Measurements from ENCODE around the gene TXLNG. TPM values are rescaled to one million over a fixed set of nuclear protein-coding genes. Genes with fewer than 3 reads are reported as not detected.
A peak's percentile ranks its signal among the peaks of the same experiment; 100 is the strongest.

TXLNG gene
- total RNA-seq, 4 donors from 2014 or later: 6.4 to 14.9 (median 10.9) TPM

GRCh38 chrX:16827225-16827624, 41.0 kb downstream of the TXLNG start:
- H3K27me3 ChIP-seq: no peaks in the 10 kb centered on the region
- TF ChIP-seq, protein P1, sequence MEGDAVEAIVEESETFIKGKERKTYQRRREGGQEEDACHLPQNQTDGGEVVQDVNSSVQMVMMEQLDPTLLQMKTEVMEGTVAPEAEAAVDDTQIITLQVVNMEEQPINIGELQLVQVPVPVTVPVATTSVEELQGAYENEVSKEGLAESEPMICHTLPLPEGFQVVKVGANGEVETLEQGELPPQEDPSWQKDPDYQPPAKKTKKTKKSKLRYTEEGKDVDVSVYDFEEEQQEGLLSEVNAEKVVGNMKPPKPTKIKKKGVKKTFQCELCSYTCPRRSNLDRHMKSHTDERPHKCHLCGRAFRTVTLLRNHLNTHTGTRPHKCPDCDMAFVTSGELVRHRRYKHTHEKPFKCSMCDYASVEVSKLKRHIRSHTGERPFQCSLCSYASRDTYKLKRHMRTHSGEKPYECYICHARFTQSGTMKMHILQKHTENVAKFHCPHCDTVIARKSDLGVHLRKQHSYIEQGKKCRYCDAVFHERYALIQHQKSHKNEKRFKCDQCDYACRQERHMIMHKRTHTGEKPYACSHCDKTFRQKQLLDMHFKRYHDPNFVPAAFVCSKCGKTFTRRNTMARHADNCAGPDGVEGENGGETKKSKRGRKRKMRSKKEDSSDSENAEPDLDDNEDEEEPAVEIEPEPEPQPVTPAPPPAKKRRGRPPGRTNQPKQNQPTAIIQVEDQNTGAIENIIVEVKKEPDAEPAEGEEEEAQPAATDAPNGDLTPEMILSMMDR (IDR thresholded peaks at IDR 0.05): no peak
- TF ChIP-seq POLR2A (IDR thresholded peaks at IDR 0.05): no peak
- H3K36me3 ChIP-seq: peaks cover 0 to 41% (median 0%) of the 10 kb centered on the region in 3 donors
- H3K4me3 ChIP-seq: no peak overlapping the region
- H3K9me3 ChIP-seq: no peaks in the 10 kb centered on the region
- peak overlapping the region; percentile 19 to 77 (median 50) for H3K27ac ChIP-seq
- no peak for DNase-seq
- intact Hi-C loops (cut with DNase I): no loop called here
- WGBS, 2 donors: 33 to 63% methylated on average over 2 of the region's 2 CpGs
- peaks cover 0 to 27% (median 0%) of the 10 kb centered on the region in 3 donors for H3K4me1 ChIP-seq

- peak overlapping the region; percentile 49 to 77 (median 68) for H3K27ac ChIP-seq
- no peaks in the 10 kb centered on the region for H3K27me3 ChIP-seq
- DNase-seq: no peak
Measured at GRCh38 chrX:16828124-16828908, 42.0 kb downstream of the TXLNG start.

GRCh38 chrX:16832301-16832700, 46.0 kb downstream of the TXLNG start:
- H3K27ac ChIP-seq: no peak overlapping the region
- H3K4me3 ChIP-seq: no peak overlapping the region
- no peak for DNase-seq
- H3K4me1 ChIP-seq: peaks cover 0 to 16% (median 0%) of the 10 kb centered on the region in 3 donors
- 81 to 91% methylated on average over 4 to 5 of the region's 5 CpGs for WGBS, 2 donors
- no peaks in the 10 kb centered on the region for H3K9me3 ChIP-seq
- TF ChIP-seq POLR2A (IDR thresholded peaks at IDR 0.05): no peak
- TF ChIP-seq, protein P1 (IDR thresholded peaks at IDR 0.05): no peak
- no peaks in the 10 kb centered on the region for H3K27me3 ChIP-seq
- peaks cover 0 to 59% (median 0%) of the 10 kb centered on the region in 3 donors for H3K36me3 ChIP-seq
- intact Hi-C loops (cut with DNase I): no loop called here

More at GRCh38 chrX:16828124-16828908, 42.0 kb downstream of the TXLNG start:
- intact Hi-C loops (cut with DNase I): no loop called here
- H3K36me3 ChIP-seq: peaks cover 0 to 42% (median 0%) of the 10 kb centered on the region in 3 donors
- TF ChIP-seq POLR2A (IDR thresholded peaks at IDR 0.05): no peak
- TF ChIP-seq, protein P1 (IDR thresholded peaks at IDR 0.05): no peak
- no peak overlapping the region for H3K4me3 ChIP-seq
- H3K9me3 ChIP-seq: no peaks in the 10 kb centered on the region
- H3K4me1 ChIP-seq: peaks cover 0 to 27% (median 0%) of the 10 kb centered on the region in 3 donors
- 18 to 59% methylated on average over 5 to 6 of the region's 6 CpGs for WGBS, 2 donors

GRCh38 chrX:16834806-16835205, 48.5 kb downstream of the TXLNG start:
- Histone ChIP-seq H3K27ac (no peak overlapping the region), H3K36me3 (peaks cover 0 to 65% (median 0%) of the 10 kb centered on the region in 3 donors), H3K4me1 (peaks cover 0 to 15% (median 0%) of the 10 kb centered on the region in 3 donors), H3K9me3 (no peaks in the 10 kb centered on the region), H3K4me3 (no peak overlapping the region), H3K27me3 (no peaks in the 10 kb centered on the region)
- 86 to 90% methylated on average over 2 to 6 of the region's 6 CpGs for WGBS, 2 donors
- TF ChIP-seq, protein P1 (IDR thresholded peaks at IDR 0.05): no peak
- no peak for TF ChIP-seq POLR2A (IDR thresholded peaks at IDR 0.05)
- intact Hi-C loops (cut with DNase I): no loop called here
- DNase-seq: no peak

- no peak for DNase-seq
- Histone ChIP-seq H3K4me3 (no peak overlapping the region), H3K27me3 (no peaks in the 10 kb centered on the region), H3K4me1 (peaks cover 0 to 22% (median 0%) of the 10 kb centered on the region in 3 donors), H3K27ac (no peak overlapping the region), H3K9me3 (no peaks in the 10 kb centered on the region), H3K36me3 (peaks cover 0 to 70% (median 0%) of the 10 kb centered on the region in 3 donors)
- no peak for TF ChIP-seq POLR2A (IDR thresholded peaks at IDR 0.05)
- TF ChIP-seq, protein P1 (IDR thresholded peaks at IDR 0.05): peak in 4 of 6 experiments; percentile 10 to 35 (median 22)
- intact Hi-C loops (cut with DNase I): no loop called here
- WGBS, 2 donors: 65 to 92% methylated on average over 6 to 9 of the region's 9 CpGs
Measured at GRCh38 chrX:16836371-16836770, 50.1 kb downstream of the TXLNG start.
